Endodermal cell (in vitro differentiated cells): ENCODE results near the gene SLC9A4. TPM values are rescaled to one million over a fixed set of nuclear protein-coding genes. Genes with fewer than 3 reads are reported as not detected.

ENCODE experiments used
- DNase-seq: peaks from one replicate; pipeline ENCODE4 v3.0.0-alpha.2; 2017
- H3K27ac ChIP-seq: 2 replicates; pipeline ENCODE4 v1.5.1; 2013; ENCODE audit warnings: mild to moderate bottlenecking, low read depth, low read length, moderate library complexity
- H3K27me3 ChIP-seq: 2 replicates; pipeline ENCODE4 v1.6.1; 2013; ENCODE audit warnings: mild to moderate bottlenecking, low read length, moderate library complexity; ENCODE audit not compliant: insufficient read depth, control insufficient read depth, poor library complexity, severe bottlenecking
- H3K36me3 ChIP-seq: 2 replicates; pipeline ENCODE4 v1.7.0; 2013; ENCODE audit warnings: mild to moderate bottlenecking, low read length, moderate library complexity; ENCODE audit not compliant: control insufficient read depth, insufficient read depth
- H3K4me1 ChIP-seq: one replicate; pipeline ENCODE4 v1.7.0; 2013; ENCODE audit warnings: low read length; ENCODE audit not compliant: control insufficient read depth, insufficient read depth
- H3K4me3 ChIP-seq: 2 replicates; pipeline ENCODE4 v1.5.1; 2013; ENCODE audit warnings: mild to moderate bottlenecking, low read length, moderate library complexity
- H3K9ac ChIP-seq: 2 replicates; pipeline ENCODE4 v1.6.1; 2013; ENCODE audit warnings: mild to moderate bottlenecking, low read length, moderate library complexity; ENCODE audit not compliant: poor library complexity, severe bottlenecking; ENCODE audit errors: extremely low read depth
- H3K9me3 ChIP-seq: 2 replicates; pipeline ENCODE4 v1.6.1; 2013; ENCODE audit warnings: mild to moderate bottlenecking, low read length, moderate library complexity; ENCODE audit not compliant: control insufficient read depth
- H3K27ac Mint-ChIP-seq: 2 replicates; pipeline ENCODE4 v1.8.0; 2020; ENCODE audit warnings: mixed read lengths
- H3K27me3 Mint-ChIP-seq: 2 replicates; pipeline ENCODE4 v1.8.0; 2021; ENCODE audit warnings: mild to moderate bottlenecking, mixed read lengths; ENCODE audit not compliant: insufficient read depth
- H3K36me3 Mint-ChIP-seq: 2 replicates; pipeline ENCODE4 v1.8.0; 2020; ENCODE audit warnings: low read depth, mixed read lengths
- H3K4me1 Mint-ChIP-seq: 2 replicates; pipeline ENCODE4 v1.8.0; 2020; ENCODE audit warnings: mixed read lengths
- H3K4me3 Mint-ChIP-seq: 2 replicates; pipeline ENCODE4 v1.8.0; 2020; ENCODE audit warnings: mild to moderate bottlenecking, moderate library complexity, mixed read lengths
- H3K9me3 Mint-ChIP-seq: 2 replicates; pipeline ENCODE4 v1.8.0; 2020; ENCODE audit warnings: mild to moderate bottlenecking, mixed read lengths
- WGBS, 2 experiments: methylation state at CpG; one replicate each; pipeline versions ENCODE4 v1.1.5 to v1.1.7; 2013; ENCODE audit warnings: missing lambda C conversion rate in 2 of 2, mixed read lengths in 1 of 2; ENCODE audit not compliant: insufficient coverage in 1 of 2, insufficient read length in 1 of 2; 5-methylcytosine and 5-hydroxymethylcytosine counted together
- total RNA-seq, 2 donors: library from RNA; stranded (reverse); fragmentation: NEBNext Ultra II Directional in 1 of 2; extraction: Animal tissue kit (Norgen Biotek cat#: 25700) in 1 of 2; gene quantifications; 2 replicates in 1 of 2; 3 replicates in 1 of 2; pipeline ENCODE4 v1.2.1, GENCODE V29; 2021
- TF ChIP-seq, protein P1 (sequence below): fragments of 200-600 bp; sonication (generic); conservative IDR thresholded peaks from 2 replicates; pipeline ENCODE4 v1.5.0; 2021; ENCODE audit warnings: antibody characterized with exemption, mild to moderate bottlenecking

The SLC9A4 gene
- total RNA-seq, 2 donors from 2014 or later, result 0.07 TPM; not detected in 1

DNA sequence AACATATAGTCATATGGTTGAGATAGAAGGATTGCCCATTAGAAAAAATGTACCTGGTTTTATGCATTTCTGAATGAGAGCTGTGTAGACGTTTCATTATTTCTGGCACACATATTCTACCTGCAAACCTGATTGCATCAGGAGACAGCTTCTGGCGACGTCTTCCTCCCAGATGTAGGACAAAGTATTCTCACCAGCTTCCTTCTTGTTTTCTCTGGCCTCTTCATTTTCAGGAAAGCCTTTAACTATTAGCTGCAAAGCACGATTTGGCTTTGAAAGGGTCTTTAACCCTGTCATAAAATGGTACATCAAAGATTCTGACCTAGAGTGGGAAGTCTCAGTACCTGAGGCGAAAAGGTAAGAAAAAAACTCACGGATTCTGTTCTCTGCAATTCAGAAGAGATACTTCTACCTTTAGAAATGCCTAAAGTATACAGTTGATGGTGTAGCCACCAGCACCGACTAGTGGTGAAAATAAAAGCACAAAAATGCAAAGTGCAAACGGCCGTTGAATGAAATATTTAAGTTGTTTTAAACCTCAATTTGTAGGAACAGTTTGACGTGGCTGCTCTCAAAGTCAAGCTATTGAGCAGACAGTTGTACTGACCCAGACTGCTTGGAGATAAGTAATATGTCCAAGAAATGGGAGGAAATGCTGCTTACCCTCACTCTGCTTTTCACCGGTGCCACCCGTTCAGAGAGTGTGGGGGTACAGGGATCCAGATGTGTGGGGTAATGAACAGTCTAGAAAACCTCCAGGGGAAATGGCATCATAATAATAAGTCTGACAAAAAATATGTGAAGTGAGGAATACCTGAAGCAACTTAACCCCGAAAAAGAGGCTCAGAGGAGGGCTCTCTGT lies 29.8 kb upstream of the SLC9A4 start:
- TF ChIP-seq, protein P1, sequence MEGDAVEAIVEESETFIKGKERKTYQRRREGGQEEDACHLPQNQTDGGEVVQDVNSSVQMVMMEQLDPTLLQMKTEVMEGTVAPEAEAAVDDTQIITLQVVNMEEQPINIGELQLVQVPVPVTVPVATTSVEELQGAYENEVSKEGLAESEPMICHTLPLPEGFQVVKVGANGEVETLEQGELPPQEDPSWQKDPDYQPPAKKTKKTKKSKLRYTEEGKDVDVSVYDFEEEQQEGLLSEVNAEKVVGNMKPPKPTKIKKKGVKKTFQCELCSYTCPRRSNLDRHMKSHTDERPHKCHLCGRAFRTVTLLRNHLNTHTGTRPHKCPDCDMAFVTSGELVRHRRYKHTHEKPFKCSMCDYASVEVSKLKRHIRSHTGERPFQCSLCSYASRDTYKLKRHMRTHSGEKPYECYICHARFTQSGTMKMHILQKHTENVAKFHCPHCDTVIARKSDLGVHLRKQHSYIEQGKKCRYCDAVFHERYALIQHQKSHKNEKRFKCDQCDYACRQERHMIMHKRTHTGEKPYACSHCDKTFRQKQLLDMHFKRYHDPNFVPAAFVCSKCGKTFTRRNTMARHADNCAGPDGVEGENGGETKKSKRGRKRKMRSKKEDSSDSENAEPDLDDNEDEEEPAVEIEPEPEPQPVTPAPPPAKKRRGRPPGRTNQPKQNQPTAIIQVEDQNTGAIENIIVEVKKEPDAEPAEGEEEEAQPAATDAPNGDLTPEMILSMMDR, result peak; percentile 89
- Mint-ChIP-seq H3K36me3 (no peaks in the 10 kb centered on the region), H3K27ac (no peak overlapping the region), H3K4me1 (peaks cover 16% of the 10 kb centered on the region), H3K9me3 (no peaks in the 10 kb centered on the region), H3K27me3 (no peaks in the 10 kb centered on the region), H3K4me3 (no peak overlapping the region)
- Histone ChIP-seq H3K27ac (no peak overlapping the region), H3K9ac (no peak overlapping the region), H3K27me3 (no peaks in the 10 kb centered on the region), H3K4me3 (no peak overlapping the region), H3K36me3 (no peaks in the 10 kb centered on the region), H3K9me3 (no peaks in the 10 kb centered on the region), H3K4me1 (peaks cover 8% of the 10 kb centered on the region)
- DNase-seq, result peak; percentile 63
- 60% methylated on average over 12 to 13 of the region's 13 CpGs for WGBS, 2 experiments

DNA sequence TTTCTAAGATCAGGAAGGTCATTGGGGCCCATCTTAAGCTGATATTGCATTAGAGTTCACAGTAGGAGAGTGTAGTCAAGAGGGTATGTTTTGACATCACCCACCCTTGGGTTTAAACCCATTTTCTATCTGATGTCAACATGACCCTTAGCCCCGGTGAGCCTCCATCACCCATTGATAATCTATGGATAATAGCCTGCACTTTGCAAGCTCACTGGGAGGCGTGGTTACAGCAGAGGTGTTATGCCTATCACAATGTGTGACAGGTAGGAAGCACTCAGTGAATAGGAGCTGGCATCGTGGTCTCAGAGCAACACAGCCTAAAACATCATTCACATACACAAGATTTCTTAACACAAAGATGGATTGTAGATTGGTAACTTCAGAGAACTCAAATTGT lies 28.8 kb upstream of the SLC9A4 start:
- TF ChIP-seq, protein P1, result no peak
- no peak overlapping the region for H3K9ac ChIP-seq
- H3K27ac ChIP-seq, result no peak overlapping the region
- H3K4me3 Mint-ChIP-seq, result no peak overlapping the region
- peaks cover 8% of the 10 kb centered on the region for H3K4me1 ChIP-seq
- H3K27me3 ChIP-seq, result no peaks in the 10 kb centered on the region
- no peaks in the 10 kb centered on the region for H3K9me3 ChIP-seq
- 74 to 75% methylated on average over 2 to 3 of the region's 3 CpGs for WGBS, 2 experiments
- no peak overlapping the region for H3K4me3 ChIP-seq
- no peaks in the 10 kb centered on the region for H3K36me3 ChIP-seq
- H3K27me3 Mint-ChIP-seq, result no peaks in the 10 kb centered on the region
- H3K4me1 Mint-ChIP-seq, result peaks cover 16% of the 10 kb centered on the region
- DNase-seq, result peak; percentile 57
- no peak overlapping the region for H3K27ac Mint-ChIP-seq
- H3K9me3 Mint-ChIP-seq, result no peaks in the 10 kb centered on the region
- H3K36me3 Mint-ChIP-seq, result no peaks in the 10 kb centered on the region

DNA sequence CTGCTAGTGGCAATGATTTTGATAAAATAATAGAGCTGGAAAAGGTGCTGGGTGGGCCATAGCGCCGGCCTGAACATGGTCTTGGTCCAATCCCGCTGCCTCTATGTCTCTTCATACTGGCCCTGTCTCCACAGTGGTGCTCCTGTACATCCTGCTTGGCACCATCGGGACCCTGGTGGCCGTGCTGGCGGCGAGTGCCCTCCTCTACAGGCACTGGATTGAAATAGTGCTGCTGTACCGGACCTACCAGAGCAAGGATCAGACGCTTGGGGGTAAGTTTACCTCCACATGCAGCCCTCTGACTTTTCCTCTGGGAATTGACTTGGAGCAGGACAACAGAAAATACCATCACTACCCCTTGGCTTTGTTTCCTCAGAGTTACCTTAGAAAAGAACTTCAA lies 26.1 kb upstream of the SLC9A4 start:
- no peak for DNase-seq
- no peak overlapping the region for H3K4me3 Mint-ChIP-seq
- H3K9me3 ChIP-seq, result no peaks in the 10 kb centered on the region
- 96 to 97% methylated on average over 5 to 9 of the region's 9 CpGs for WGBS, 2 experiments
- no peaks in the 10 kb centered on the region for H3K9me3 Mint-ChIP-seq
- TF ChIP-seq, protein P1, result no peak
- H3K9ac ChIP-seq, result no peak overlapping the region
- H3K27ac ChIP-seq, result no peak overlapping the region
- H3K27me3 ChIP-seq, result no peaks in the 10 kb centered on the region
- peaks cover 16% of the 10 kb centered on the region for H3K4me1 Mint-ChIP-seq
- no peak overlapping the region for H3K4me3 ChIP-seq
- H3K36me3 ChIP-seq, result no peaks in the 10 kb centered on the region
- H3K27me3 Mint-ChIP-seq, result no peaks in the 10 kb centered on the region
- no peaks in the 10 kb centered on the region for H3K36me3 Mint-ChIP-seq
- H3K27ac Mint-ChIP-seq, result no peak overlapping the region
- H3K4me1 ChIP-seq, result peaks cover 8% of the 10 kb centered on the region
